Measurements from ENCODE around the gene HAGHL.
"Not testable (repeated sequence)": the region's sequence is repeated elsewhere in the genome, so short reads cannot be mapped to it uniquely, and the experiment has no call there.

- TF ChIP-seq CTCF (IDR thresholded peaks at IDR 0.05); ZFX (IDR thresholded peaks at IDR 0.05; ENCODE audit: borderline replicate concordance): not testable (repeated sequence)
Observed at GRCh38 chr16:691242-691641, 35.7 kb upstream of the HAGHL start.

Measured in 22Rv1 (cell line).